Measurements from ENCODE around the gene NUP93. TPM values are rescaled to one million over a fixed set of nuclear protein-coding genes. Genes with fewer than 3 reads are reported as not detected.

Gene NUP93
- total and polyA plus RNA-seq, 2 donors from 2014 or later, result 34.8 to 48.8 TPM

GRCh38 chr16:56824331-56824730 is 94.4 kb downstream of the NUP93 start:
- Histone ChIP-seq H3K9me3 (ENCODE audit: control insufficient read depth in 2 of 3, insufficient read depth in 1 of 3, low read length in 3 of 3) (no peaks in the 10 kb centered on the region), H3K9ac (ENCODE audit: low read length in 3 of 3) (no peak overlapping the region), H3K4me3 (ENCODE audit: low read length in 3 of 3) (no peak overlapping the region), H3K4me1 (ENCODE audit: control insufficient read depth in 2 of 3, insufficient read depth in 2 of 3, low read depth in 1 of 3, low read length in 3 of 3) (no peaks in the 10 kb centered on the region), H3K36me3 (ENCODE audit: control insufficient read depth in 2 of 3, insufficient read depth in 3 of 3, low read length in 3 of 3) (peaks cover 3 to 6% (median 4%) of the 10 kb centered on the region in 3 donors), H3K27ac (ENCODE audit: low read depth in 2 of 2, low read length in 2 of 2) (no peak overlapping the region), H3K27me3 (ENCODE audit: control insufficient read depth, insufficient read depth, low read length) (no peaks in the 10 kb centered on the region)
- no peak for FAIRE-seq
- TF ChIP-seq CTCF (IDR thresholded peaks at IDR 0.05; ENCODE audit: borderline replicate concordance, extremely low read depth, insufficient read depth), result peak; percentile 24
- intact Hi-C loops (cut with DNase I), result no loop called here
- DNase-seq, result no peak

DNA sequence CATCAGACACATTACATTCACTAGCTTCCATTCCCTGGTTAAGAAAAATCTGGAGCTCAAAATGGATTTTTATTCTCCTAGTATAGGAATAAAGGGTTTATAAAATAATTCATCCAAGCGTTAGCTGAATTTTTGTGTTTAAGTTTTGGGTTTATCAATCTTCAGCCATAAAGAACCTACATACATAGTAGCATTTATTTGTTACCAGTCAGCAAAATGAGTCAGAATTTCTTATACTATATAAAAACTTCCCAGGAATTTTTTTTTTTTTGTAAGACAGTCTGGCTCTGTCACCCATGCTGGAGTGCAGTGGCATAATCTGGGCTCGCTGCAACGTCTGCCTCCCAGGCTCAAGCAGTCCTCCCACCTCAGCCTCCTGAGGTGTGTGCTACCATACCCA is 94.9 kb downstream of the NUP93 start:
- Histone ChIP-seq H3K36me3 (ENCODE audit: control insufficient read depth in 2 of 3, insufficient read depth in 3 of 3, low read length in 3 of 3) (peaks cover 3 to 6% (median 4%) of the 10 kb centered on the region in 3 donors), H3K27me3 (ENCODE audit: control insufficient read depth, insufficient read depth, low read length) (no peaks in the 10 kb centered on the region), H3K27ac (ENCODE audit: low read depth in 2 of 2, low read length in 2 of 2) (no peak overlapping the region), H3K9ac (ENCODE audit: low read length in 3 of 3) (no peak overlapping the region), H3K9me3 (ENCODE audit: control insufficient read depth in 2 of 3, insufficient read depth in 1 of 3, low read length in 3 of 3) (no peaks in the 10 kb centered on the region), H3K4me3 (ENCODE audit: low read length in 3 of 3) (no peak overlapping the region), H3K4me1 (ENCODE audit: control insufficient read depth in 2 of 3, insufficient read depth in 2 of 3, low read depth in 1 of 3, low read length in 3 of 3) (no peaks in the 10 kb centered on the region)
- FAIRE-seq (no peak), DNase-seq (no peak)
- TF ChIP-seq CTCF (IDR thresholded peaks at IDR 0.05; ENCODE audit: borderline replicate concordance, extremely low read depth, insufficient read depth), result no peak
- intact Hi-C loops (cut with DNase I), result no loop called here

- no peak for DNase-seq
- Histone ChIP-seq H3K36me3 (ENCODE audit: control insufficient read depth in 2 of 3, insufficient read depth in 3 of 3, low read length in 3 of 3) (peaks cover 3 to 6% (median 4%) of the 10 kb centered on the region in 3 donors), H3K9me3 (ENCODE audit: control insufficient read depth in 2 of 3, insufficient read depth in 1 of 3, low read length in 3 of 3) (no peaks in the 10 kb centered on the region), H3K4me3 (ENCODE audit: low read length in 3 of 3) (no peak overlapping the region), H3K27ac (ENCODE audit: low read depth in 2 of 2, low read length in 2 of 2) (no peak overlapping the region), H3K4me1 (ENCODE audit: control insufficient read depth in 2 of 3, insufficient read depth in 2 of 3, low read depth in 1 of 3, low read length in 3 of 3) (no peaks in the 10 kb centered on the region), H3K27me3 (ENCODE audit: control insufficient read depth, insufficient read depth, low read length) (no peaks in the 10 kb centered on the region), H3K9ac (ENCODE audit: low read length in 3 of 3) (no peak overlapping the region)
- FAIRE-seq, result no peak
- intact Hi-C loops (cut with DNase I), result no loop called here
- TF ChIP-seq CTCF (IDR thresholded peaks at IDR 0.05; ENCODE audit: borderline replicate concordance, extremely low read depth, insufficient read depth), result no peak
Observed at GRCh38 chr16:56825826-56826225, 95.9 kb downstream of the NUP93 start.

GRCh38 chr16:56828647-56829046 is 98.7 kb downstream of the NUP93 start:
- Histone ChIP-seq H3K9me3 (ENCODE audit: control insufficient read depth in 2 of 3, insufficient read depth in 1 of 3, low read length in 3 of 3) (no peaks in the 10 kb centered on the region), H3K4me1 (ENCODE audit: control insufficient read depth in 2 of 3, insufficient read depth in 2 of 3, low read depth in 1 of 3, low read length in 3 of 3) (no peaks in the 10 kb centered on the region), H3K36me3 (ENCODE audit: control insufficient read depth in 2 of 3, insufficient read depth in 3 of 3, low read length in 3 of 3) (peaks cover 5 to 16% (median 5%) of the 10 kb centered on the region in 3 donors), H3K27me3 (ENCODE audit: control insufficient read depth, insufficient read depth, low read length) (no peaks in the 10 kb centered on the region), H3K27ac (ENCODE audit: low read depth in 2 of 2, low read length in 2 of 2) (no peak overlapping the region), H3K4me3 (ENCODE audit: low read length in 3 of 3) (no peak overlapping the region), H3K9ac (ENCODE audit: low read length in 3 of 3) (no peak overlapping the region)
- FAIRE-seq, result no peak
- DNase-seq, result no peak
- TF ChIP-seq CTCF (IDR thresholded peaks at IDR 0.05; ENCODE audit: borderline replicate concordance, extremely low read depth, insufficient read depth), result no peak
- intact Hi-C loops (cut with DNase I), result no loop called here
